ENCODE measurements around the gene CFC1.
"Not testable (repeated sequence)": the region's sequence is repeated elsewhere in the genome, so short reads cannot be mapped to it uniquely, and the experiment has no call there.

The CFC1 gene

DNA sequence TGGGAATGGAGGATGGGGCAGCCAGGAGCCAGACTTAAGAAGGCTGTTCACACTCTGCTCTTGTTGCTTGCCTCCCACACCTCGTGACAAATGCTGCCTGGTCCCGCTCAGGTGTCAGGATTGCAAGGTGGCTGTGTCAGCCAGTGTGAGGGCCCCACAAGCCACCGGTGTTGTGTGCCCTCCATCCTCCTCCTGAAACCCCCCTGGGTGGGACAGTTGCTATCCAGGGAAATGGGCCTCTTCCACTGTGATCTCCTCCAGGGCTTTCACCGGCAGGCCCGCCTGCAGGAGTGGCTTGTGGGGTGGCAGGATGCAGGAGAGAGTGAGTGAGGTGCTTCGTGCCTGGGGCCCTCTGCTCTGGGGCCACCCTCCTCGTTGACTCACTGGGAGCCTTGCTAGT, 16.4 kb downstream of the CFC1 start:
- not testable (repeated sequence) for DNase-seq

DNA sequence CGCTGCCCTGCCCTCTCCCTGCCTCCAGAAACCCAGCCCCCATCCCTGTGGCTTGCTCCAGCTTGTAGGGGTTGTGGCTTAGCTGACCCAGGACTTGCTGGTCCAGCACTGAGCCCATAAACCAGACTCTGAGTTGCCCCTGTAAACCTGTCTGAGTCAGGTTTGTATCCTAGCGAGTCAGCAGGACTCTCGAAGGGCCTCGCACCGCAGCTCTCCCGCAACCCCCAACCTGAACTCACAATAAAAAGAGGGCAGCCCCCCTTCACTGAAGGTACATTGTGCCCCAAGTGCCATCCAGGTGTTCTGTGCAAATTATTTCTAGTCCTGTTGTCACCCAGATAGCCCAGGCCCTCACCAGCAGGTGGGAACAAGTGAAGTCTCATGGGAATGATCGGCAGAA, 17.9 kb downstream of the CFC1 start:
- not testable (repeated sequence) for DNase-seq

DNA sequence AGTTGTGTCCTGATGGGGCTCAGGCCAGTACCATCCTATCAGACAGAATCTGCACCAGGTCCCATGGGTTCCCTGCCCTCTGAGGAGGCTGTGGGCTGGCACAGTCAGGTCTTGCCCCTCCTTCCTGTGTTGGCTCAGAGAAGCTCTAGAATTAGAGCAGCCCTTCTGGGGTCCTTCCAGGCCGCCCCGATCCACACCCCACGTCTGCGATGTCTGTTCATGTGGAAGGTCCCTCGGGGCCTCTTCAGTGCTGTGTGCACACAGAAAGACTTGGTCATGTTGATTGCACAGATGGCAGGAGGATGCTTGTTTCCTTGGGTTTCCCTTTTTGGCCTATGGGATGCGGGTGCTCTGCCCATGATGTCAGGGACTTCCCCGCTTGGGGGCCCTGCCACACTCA, 20.3 kb downstream of the CFC1 start:
- DNase-seq: not testable (repeated sequence)

DNA sequence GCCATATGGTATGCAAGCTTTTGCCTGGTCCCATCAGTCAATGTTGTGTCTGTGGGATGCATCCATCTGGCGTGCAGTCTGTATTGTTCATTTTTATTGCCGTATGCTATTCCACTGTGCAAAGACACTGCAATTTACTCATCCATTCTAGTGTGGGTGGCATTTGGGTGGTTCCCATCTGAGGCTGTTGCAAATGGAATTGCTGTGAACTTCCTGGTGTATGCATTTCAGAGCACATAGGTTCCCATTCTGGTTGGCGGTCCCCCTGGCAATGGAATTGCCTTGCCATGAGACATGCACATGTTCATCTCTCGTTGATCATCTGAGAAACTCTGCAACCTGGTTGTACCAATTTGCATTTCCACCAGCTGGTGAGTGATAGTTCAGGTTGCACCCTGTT, 21.8 kb downstream of the CFC1 start:
- not testable (repeated sequence) for DNase-seq

DNA sequence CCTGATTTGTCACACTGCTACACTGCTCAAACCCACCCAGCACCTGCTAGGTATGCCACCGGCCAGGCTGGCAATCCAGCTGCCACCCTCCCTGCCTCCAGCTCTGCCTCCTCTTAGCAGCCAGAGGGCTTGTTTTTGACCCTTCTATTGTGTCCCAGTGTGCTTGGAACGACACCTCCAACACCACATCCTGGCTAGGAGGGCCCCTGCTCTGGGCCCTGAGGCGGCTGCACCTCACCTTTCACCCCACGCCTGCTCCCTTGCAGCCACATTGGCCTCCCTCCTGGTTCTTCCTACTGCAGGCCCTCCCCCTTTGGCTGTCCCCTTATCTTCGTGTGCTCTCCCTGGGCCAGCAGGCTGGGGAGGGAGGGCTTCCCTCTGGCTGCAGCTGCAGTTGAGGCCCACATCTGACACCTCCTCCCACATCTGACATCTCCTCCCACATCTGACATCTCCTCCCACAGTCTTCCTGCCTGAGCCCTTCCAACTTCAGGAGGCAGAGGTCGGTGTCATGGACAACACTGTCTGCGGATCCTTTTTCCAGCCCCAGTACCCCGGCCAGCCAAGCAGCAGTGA, 23.1 kb downstream of the CFC1 start:
- not testable (repeated sequence) for DNase-seq

DNA sequence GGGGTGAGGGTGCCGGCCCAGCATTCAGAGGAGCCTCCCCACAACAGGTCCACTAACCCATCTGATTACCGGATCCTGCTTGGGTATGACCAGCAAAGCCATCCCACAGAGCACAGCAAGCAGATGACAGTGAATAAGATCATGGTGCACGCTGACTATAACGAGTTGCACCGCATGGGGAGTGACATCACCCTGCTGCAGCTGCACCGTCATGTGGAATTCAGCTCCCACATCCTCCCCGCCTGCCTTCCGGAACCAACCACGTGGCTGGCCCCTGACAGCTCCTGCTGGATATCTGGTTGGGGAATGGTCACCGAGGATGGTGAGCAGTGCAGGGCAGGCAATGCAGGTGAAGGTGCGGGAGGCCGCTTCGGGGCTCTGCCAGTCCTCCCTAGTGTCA, 25.1 kb downstream of the CFC1 start:
- DNase-seq: not testable (repeated sequence)

DNA sequence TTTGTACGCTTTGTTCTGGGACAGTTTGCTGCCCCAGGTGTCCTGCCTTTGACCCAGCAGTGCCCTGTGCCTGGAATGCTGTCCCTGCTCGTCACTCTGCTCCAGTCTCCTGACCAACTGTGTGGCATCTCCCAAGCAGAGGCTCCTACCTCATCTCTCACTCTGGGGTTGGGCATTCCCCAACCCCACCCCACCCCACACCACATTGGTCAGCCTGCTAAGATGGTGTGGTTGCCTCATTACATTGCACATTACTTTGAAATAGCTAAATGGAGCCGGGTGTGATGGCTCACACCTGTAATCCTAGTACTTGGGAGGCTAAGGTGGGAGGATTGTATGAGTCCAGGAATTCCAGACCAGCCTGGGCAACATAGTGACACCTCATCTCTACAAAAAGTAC, 27.4 kb downstream of the CFC1 start:
- not testable (repeated sequence) for DNase-seq

DNA sequence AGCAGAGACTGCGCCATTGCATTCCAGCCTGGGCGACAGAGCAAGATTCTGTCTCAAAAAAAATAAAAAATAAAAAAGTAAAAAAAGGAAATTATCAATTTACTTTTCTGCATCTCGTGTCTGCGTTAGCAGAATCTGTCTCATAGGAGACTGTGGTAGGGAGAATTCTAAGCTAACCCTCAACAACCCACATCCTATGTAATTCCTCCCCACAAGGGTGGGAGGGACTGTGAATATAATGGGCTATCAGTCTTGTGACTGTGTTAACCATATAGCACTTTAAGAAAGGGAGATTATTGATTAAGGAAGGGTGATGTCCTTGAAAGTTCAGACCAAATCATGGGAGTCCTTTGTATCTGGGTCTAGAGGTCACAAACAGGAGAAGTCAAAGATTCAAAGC, 33.2 kb downstream of the CFC1 start:
- DNase-seq: not testable (repeated sequence)

DNA sequence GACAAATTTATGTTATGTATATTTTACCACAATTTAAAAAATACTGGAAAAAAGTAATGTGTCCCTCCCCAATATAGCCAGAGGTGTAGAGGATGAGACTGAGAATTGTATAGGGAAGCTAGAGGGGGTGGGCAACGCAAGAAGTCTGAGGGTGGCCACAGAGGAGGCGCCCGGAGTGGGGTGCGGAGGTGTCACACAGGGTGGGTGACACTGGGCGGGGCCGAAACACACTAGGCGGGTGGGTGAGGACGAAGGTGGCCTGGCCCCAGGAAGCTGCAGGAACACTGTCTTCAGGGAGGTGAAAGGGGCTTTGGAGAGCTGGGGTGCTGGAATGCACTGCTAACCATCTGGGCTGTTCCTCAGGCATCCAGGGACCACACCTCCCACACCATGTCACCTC, 42.9 kb downstream of the CFC1 start:
- not testable (repeated sequence) for DNase-seq

DNA sequence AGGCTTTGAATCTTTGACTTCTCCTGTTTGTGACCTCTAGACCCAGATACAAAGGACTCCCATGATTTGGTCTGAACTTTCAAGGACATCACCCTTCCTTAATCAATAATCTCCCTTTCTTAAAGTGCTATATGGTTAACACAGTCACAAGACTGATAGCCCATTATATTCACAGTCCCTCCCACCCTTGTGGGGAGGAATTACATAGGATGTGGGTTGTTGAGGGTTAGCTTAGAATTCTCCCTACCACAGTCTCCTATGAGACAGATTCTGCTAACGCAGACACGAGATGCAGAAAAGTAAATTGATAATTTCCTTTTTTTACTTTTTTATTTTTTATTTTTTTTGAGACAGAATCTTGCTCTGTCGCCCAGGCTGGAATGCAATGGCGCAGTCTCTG, 45.2 kb downstream of the CFC1 start:
- DNase-seq: not testable (repeated sequence)

DNA sequence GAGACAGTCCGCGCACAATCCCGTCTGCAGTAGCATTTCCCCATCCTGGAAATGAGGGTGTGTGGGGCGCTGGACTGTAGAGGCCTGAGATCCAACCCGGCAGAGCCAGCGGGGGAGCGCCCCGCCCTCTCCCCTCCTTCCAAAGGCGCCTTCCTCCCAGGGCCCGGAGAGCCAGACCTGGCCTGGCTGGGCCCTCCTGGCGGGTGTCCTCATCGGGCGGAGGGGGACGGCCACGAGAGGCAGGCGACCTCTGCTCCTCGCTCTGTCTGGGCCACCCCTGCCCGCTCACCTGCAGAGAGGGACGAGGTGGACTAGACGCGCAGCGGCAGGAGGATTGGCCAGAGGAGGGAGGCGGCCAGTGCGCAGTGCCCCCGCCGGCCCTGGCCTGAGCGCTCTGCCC, 49.9 kb downstream of the CFC1 start:
- DNase-seq: not testable (repeated sequence)

DNA sequence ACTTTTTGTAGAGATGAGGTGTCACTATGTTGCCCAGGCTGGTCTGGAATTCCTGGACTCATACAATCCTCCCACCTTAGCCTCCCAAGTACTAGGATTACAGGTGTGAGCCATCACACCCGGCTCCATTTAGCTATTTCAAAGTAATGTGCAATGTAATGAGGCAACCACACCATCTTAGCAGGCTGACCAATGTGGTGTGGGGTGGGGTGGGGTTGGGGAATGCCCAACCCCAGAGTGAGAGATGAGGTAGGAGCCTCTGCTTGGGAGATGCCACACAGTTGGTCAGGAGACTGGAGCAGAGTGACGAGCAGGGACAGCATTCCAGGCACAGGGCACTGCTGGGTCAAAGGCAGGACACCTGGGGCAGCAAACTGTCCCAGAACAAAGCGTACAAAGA, 51.0 kb downstream of the CFC1 start:
- not testable (repeated sequence) for DNase-seq

DNA sequence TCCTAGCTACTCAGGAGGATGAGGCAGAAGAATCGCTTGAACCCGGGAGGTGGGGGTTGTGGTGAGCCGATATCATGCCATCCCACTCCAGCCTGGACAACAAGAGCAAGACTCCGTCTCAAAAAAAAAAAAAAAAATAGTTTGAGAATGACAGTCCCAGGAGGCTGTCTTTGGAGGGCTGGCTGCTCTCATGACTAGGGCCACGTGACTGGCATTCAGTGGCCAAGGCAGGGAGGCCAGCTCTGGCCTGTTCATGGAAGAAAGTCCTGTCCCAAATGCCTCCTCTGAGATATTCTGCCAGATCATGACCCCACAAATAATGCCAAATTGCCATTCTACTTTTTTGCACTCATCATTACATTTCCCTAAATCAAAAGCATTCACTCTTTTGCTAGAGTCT, 54.4 kb downstream of the CFC1 start:
- not testable (repeated sequence) for DNase-seq

DNA sequence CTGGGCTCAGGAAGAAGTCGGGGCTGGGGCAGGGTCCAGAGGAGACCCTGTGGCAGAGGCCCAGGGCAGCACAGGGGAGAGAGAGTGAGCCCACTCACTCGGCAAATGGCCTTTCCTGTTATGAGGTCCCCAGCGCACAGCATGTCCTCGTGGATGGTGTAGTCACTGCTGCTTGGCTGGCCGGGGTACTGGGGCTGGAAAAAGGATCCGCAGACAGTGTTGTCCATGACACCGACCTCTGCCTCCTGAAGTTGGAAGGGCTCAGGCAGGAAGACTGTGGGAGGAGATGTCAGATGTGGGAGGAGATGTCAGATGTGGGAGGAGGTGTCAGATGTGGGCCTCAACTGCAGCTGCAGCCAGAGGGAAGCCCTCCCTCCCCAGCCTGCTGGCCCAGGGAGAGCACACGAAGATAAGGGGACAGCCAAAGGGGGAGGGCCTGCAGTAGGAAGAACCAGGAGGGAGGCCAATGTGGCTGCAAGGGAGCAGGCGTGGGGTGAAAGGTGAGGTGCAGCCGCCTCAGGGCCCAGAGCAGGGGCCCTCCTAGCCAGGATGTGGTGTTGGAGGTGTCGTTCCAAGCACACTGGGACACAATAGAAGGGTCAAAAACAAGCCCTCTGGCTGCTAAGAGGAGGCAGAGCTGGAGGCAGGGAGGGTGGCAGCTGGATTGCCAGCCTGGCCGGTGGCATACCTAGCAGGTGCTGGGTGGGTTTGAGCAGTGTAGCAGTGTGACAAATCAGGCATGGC, 55.4 kb downstream of the CFC1 start:
- not testable (repeated sequence) for DNase-seq

DNA sequence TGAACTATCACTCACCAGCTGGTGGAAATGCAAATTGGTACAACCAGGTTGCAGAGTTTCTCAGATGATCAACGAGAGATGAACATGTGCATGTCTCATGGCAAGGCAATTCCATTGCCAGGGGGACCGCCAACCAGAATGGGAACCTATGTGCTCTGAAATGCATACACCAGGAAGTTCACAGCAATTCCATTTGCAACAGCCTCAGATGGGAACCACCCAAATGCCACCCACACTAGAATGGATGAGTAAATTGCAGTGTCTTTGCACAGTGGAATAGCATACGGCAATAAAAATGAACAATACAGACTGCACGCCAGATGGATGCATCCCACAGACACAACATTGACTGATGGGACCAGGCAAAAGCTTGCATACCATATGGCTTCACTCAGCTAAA, 56.6 kb downstream of the CFC1 start:
- not testable (repeated sequence) for DNase-seq

All from femur (tissue), 1 donor.